CD4-positive, alpha-beta T cell treated with Interleukin-4 for 1 hour (primary cell): Measurements from ENCODE around the gene PANX1.
A peak's percentile ranks its signal among the peaks of the same experiment; 100 is the strongest.

ENCODE experiments used
- DNase-seq, 2 donors: peaks; one replicate each; pipeline ENCODE4 v3.0.0-alpha.2; 2020 to 2022

Gene PANX1

GRCh38 chr11:94129512-94130297 lies 1.1 kb downstream of the PANX1 start:
- DNase-seq = peak in 1 of 2 donors; percentile 23

GRCh38 chr11:94130298-94131046 lies 1.8 kb downstream of the PANX1 start:
- no peak for DNase-seq

GRCh38 chr11:94131047-94131717 lies 2.5 kb downstream of the PANX1 start:
- DNase-seq = no peak

GRCh38 chr11:94131718-94132115 lies 3.1 kb downstream of the PANX1 start:
- DNase-seq = no peak

GRCh38 chr11:94132152-94132558 lies 3.5 kb downstream of the PANX1 start:
- DNase-seq = no peak

GRCh38 chr11:94132823-94133408 lies 4.3 kb downstream of the PANX1 start:
- DNase-seq = no peak

GRCh38 chr11:94133752-94134151 lies 5.1 kb downstream of the PANX1 start:
- DNase-seq = no peak

GRCh38 chr11:94134651-94135512 lies 6.2 kb downstream of the PANX1 start:
- DNase-seq = no peak

GRCh38 chr11:94139416-94139815 lies 10.8 kb downstream of the PANX1 start:
- DNase-seq = no peak

GRCh38 chr11:94140154-94140655 lies 11.6 kb downstream of the PANX1 start:
- no peak for DNase-seq

- DNase-seq = no peak
Observed at GRCh38 chr11:94141511-94142307, 13.1 kb downstream of the PANX1 start.

GRCh38 chr11:94142308-94143281 lies 14.0 kb downstream of the PANX1 start:
- no peak for DNase-seq

- no peak for DNase-seq
Observed at GRCh38 chr11:94144216-94144615, 15.6 kb downstream of the PANX1 start.

- DNase-seq = no peak
Observed at GRCh38 chr11:94144664-94145063, 16.0 kb downstream of the PANX1 start.

GRCh38 chr11:94145431-94145830 lies 16.8 kb downstream of the PANX1 start:
- DNase-seq = no peak

GRCh38 chr11:94145916-94146315 lies 17.3 kb downstream of the PANX1 start:
- no peak for DNase-seq

- DNase-seq = peak in 1 of 2 donors; percentile 29
Observed at GRCh38 chr11:94147433-94147845, 18.8 kb downstream of the PANX1 start.

GRCh38 chr11:94148189-94148588 lies 19.5 kb downstream of the PANX1 start:
- DNase-seq = no peak

- no peak for DNase-seq
Observed at GRCh38 chr11:94149431-94150017, 20.9 kb downstream of the PANX1 start.

- no peak for DNase-seq
Observed at GRCh38 chr11:94150056-94150455, 21.4 kb downstream of the PANX1 start.
